GM21529 (cell line): ENCODE results near the gene PACSIN1.

ENCODE experiments used
- ATAC-seq: cut with Tn5 transposase; IDR thresholded peaks from one replicate; pipeline ENCODE4 v1.9.1; 2021; ENCODE audit not compliant: unreplicated experiment

The PACSIN1 gene

GRCh38 chr6:34560366-34561226, 94.7 kb downstream of the PACSIN1 start:
- no peak for ATAC-seq

- no peak for ATAC-seq
Measured at GRCh38 chr6:34561227-34561530, 95.3 kb downstream of the PACSIN1 start.

GRCh38 chr6:34562350-34562749, 96.5 kb downstream of the PACSIN1 start:
- no peak for ATAC-seq

- ATAC-seq, result no peak
Measured at GRCh38 chr6:34562861-34563512, 97.1 kb downstream of the PACSIN1 start.

GRCh38 chr6:34563513-34563870, 97.6 kb downstream of the PACSIN1 start:
- ATAC-seq, result no peak

- ATAC-seq, result no peak
Measured at GRCh38 chr6:34564181-34564580, 98.3 kb downstream of the PACSIN1 start.

GRCh38 chr6:34565722-34566137, 99.9 kb downstream of the PACSIN1 start:
- ATAC-seq, result no peak

- ATAC-seq, result no peak
Measured at GRCh38 chr6:34566830-34567546, 101.1 kb downstream of the PACSIN1 start.

- no peak for ATAC-seq
Measured at GRCh38 chr6:34568341-34569201, 102.7 kb downstream of the PACSIN1 start.

- no peak for ATAC-seq
Measured at GRCh38 chr6:34569361-34569973, 103.6 kb downstream of the PACSIN1 start.

GRCh38 chr6:34570066-34570833, 104.4 kb downstream of the PACSIN1 start:
- no peak for ATAC-seq

GRCh38 chr6:34571388-34571787, 105.5 kb downstream of the PACSIN1 start:
- ATAC-seq, result no peak

GRCh38 chr6:34572021-34572420, 106.1 kb downstream of the PACSIN1 start:
- ATAC-seq, result no peak

GRCh38 chr6:34572585-34572984, 106.7 kb downstream of the PACSIN1 start:
- no peak for ATAC-seq

- no peak for ATAC-seq
Measured at GRCh38 chr6:34573567-34574183, 107.8 kb downstream of the PACSIN1 start.

- ATAC-seq, result no peak
Measured at GRCh38 chr6:34574647-34575293, 108.9 kb downstream of the PACSIN1 start.

GRCh38 chr6:34575326-34575725, 109.5 kb downstream of the PACSIN1 start:
- ATAC-seq, result no peak

- ATAC-seq, result no peak
Measured at GRCh38 chr6:34576286-34576955, 110.5 kb downstream of the PACSIN1 start.
